Raji (cell line): ENCODE data around the gene ZNF362.
A peak's percentile ranks its signal among the peaks of the same experiment; 100 is the strongest.

Experiments
- POLR2A ChIP-seq: IDR thresholded peaks from 2 replicates; pipeline ENCODE4 v1.6.1; 2011; ENCODE audit warnings: low read depth, low read length, control low read depth; ENCODE audit not compliant: insufficient read depth

ZNF362 gene

DNA sequence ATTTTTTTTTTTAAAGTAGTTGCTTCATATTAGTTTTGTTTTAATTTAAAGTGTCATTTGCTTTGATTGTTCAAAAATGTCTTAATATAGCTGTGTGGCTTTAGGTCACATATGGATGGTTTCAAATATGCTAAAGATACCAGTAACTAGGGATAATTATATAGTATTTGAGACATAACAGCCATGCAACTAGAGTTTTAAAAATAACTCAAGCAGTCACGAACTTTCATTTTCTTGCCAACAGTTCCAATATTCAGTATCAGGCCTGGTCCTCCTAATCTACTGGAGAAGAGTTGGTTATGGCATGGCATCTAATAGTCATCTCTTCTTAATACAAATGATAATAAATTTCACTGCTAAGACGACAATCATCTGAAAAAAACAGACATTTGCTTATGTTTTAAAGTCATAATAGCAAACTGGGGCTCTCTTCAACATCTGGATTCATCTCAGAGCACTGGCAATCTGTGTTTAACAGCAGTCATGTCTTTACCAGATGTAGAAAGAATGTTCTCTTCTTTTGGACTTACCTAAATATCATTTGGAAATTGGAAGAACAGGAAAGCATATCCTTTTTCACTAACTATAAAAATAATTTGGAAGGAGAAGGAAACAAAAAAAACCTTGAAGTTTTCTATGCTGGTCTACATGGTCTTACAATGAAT, 88.7 kb downstream of the ZNF362 start:
- TF ChIP-seq POLR2A, result no peak

DNA sequence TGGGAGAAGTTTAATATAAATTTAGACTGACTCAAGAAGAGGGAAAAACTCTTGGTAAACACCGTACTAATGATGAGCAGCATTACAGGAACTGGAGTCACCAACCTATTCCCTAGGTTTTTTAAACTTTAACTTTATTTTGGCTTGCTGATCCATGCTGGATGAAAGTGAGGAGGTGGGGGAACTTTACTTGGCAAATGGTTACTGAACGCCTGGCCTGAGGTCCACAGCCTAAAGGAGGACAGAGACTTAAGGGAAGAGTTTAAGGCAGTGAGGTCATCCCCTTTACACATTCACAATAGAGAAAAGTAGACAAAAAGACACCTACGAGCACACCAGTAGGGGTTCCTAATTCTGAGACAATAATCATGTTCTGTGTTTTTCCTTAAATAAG, 90.2 kb downstream of the ZNF362 start:
- TF ChIP-seq POLR2A, result no peak

DNA sequence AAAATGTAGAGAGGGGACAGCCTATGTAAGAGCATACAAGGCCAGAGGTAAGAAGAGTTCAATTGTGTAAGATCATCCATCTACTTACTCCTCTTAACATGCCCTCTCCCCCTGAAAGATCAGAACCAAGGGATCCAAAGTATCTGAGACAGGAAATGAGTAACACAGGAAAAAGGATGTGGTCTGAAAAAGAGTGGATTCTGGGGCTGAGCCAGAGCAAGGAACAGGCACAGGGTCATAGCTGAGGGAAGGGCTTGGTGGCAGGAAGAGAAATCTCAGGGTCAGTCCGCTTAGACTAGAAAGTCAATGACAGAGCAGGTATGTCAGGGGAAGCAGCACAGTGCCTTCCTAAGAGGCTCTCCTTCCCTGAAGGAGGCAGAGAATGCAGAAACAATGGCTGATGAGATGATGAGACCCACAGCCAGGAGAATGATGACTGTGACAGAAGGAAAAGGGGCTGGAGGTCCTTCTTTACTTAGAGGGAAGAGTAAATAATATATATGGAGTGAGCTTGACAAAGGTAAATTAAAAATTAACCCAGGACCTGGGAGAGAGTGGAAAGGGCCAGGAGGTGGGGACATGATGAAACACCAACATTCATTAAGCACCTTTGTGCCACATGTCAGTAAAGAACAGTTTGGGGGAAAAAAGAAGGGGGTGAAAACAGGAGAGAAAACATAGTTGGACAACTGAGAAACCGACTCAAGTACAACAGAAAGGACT, 90.8 kb downstream of the ZNF362 start:
- no peak for TF ChIP-seq POLR2A

GRCh38 chr1:33347650-33347992, 91.3 kb downstream of the ZNF362 start:
- TF ChIP-seq POLR2A, result no peak

DNA sequence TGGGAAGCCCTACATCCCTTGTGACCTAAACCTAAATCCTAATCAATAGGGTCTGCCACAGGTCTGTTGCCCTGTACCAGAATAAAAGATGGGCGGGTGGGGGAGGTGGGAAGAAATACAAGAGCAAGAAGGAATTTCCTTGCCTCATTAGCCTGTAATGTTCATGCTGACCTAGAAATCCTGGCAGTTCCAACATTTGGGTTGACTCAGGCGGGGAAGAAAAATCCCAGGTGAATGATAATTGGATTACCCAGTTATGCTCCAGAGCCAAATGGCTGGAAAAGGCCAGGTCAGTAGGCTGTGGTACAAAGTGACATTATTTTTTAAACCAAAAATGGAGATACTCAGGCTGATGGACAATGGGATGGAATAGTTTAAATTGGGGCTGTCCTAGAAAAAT, 91.9 kb downstream of the ZNF362 start:
- TF ChIP-seq POLR2A, result no peak

GRCh38 chr1:33348676-33349080, 92.4 kb downstream of the ZNF362 start:
- no peak for TF ChIP-seq POLR2A

- TF ChIP-seq POLR2A, result no peak
These were observed 92.9 kb downstream of the ZNF362 start for GRCh38 chr1:33349081-33349759.

DNA sequence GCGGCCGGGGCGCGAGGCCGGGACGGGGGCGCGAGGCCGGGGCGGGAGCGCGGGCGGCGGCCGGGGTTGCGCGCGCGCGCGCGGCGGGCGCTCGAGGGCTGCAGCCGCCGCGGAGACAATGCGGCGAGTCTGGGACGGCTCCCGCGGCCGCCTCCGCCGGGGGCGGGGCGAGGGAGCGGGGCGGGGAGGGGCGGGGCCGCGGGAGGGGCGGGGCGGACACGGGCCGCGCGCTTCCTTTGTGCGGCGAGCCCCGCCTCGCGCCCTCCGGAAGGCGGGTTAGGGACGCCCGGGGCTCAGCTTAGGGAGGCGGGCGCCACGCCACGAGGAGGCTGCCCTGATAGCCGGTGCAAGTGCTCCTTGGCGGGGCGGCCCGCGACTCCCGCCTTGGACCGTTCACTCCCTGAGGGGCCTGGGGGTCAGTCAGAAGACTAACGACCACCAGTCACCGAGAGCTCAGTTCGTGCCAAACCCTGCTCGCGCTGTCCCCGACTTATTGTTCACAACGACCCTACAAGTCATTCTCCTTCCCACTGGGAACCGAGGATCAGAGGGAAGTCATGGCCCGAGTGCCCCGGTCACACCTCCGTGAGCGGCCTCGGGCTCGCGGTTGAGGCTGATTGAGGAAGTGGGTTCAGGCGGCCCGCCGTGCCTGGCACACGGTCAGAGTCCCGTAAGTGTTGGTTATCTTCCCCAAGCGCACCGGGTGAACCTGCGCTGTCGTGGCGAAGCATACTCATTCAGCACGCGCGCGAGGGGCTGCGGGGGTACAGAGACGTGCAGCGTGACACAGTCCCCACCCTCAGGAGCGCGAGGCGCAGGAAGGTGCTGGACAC, 93.7 kb downstream of the ZNF362 start:
- peak; percentile 90 for TF ChIP-seq POLR2A
